DOHH2 (cell line): ENCODE results near the gene GLS.
"Not testable (repeated sequence)": the region's sequence is repeated elsewhere in the genome, so short reads cannot be mapped to it uniquely, and the experiment has no call there.

ENCODE experiments used
- H3F3A ChIP-seq: fragments of 200-600 bp; sonication (generic), shearing (Covaris generic); 2 replicates; pipeline ENCODE4 v1.6.0; 2016; ENCODE audit warnings: antibody characterized with exemption, mild to moderate bottlenecking; ENCODE audit not compliant: control insufficient read depth, insufficient read depth
- H3K27ac ChIP-seq: fragments of 200-600 bp; sonication (generic); 2 replicates; pipeline ENCODE4 v1.5.1; 2014; ENCODE audit warnings: low read depth, mild to moderate bottlenecking, low read length, moderate library complexity
- H3K27me3 ChIP-seq: fragments of 200-600 bp; sonication (generic); 2 replicates; pipeline ENCODE4 v1.6.1; 2014; ENCODE audit warnings: mild to moderate bottlenecking, low read length, mixed read lengths; ENCODE audit not compliant: control insufficient read depth
- H3K36me3 ChIP-seq: fragments of 200-600 bp; sonication (generic); 2 replicates; pipeline ENCODE4 v1.6.1; 2014; ENCODE audit warnings: mild to moderate bottlenecking, low read length, moderate library complexity, mixed read lengths; ENCODE audit not compliant: control insufficient read depth
- H3K4me1 ChIP-seq: fragments of 200-600 bp; sonication (generic); 2 replicates; pipeline ENCODE4 v1.6.1; 2014; ENCODE audit warnings: mild to moderate bottlenecking, low read length, mixed read lengths; ENCODE audit not compliant: control insufficient read depth
- H3K4me2 ChIP-seq: fragments of 200-600 bp; sonication (generic); 2 replicates; pipeline ENCODE4 v1.6.0; 2014; ENCODE audit warnings: mild to moderate bottlenecking, low read length, moderate library complexity
- H3K4me3 ChIP-seq: fragments of 200-600 bp; sonication (generic); 2 replicates; pipeline ENCODE4 v1.5.1; 2014; ENCODE audit warnings: mild to moderate bottlenecking, low read length, mixed read lengths
- H3K79me2 ChIP-seq: fragments of 200-600 bp; sonication (generic); 2 replicates; pipeline ENCODE4 v1.6.1; 2014; ENCODE audit warnings: mild to moderate bottlenecking, low read length, mixed read lengths; ENCODE audit not compliant: control insufficient read depth
- H3K9me2 ChIP-seq: fragments of 200-600 bp; sonication (generic); replicated peaks from 2 replicates; pipeline ENCODE4 v1.6.1; 2014; ENCODE audit warnings: mild to moderate bottlenecking, low read length, mixed read lengths; ENCODE audit not compliant: control insufficient read depth
- H3K9me3 ChIP-seq: fragments of 200-600 bp; sonication (generic); 2 replicates; pipeline ENCODE4 v1.6.1; 2014; ENCODE audit warnings: antibody characterized with exemption, low read length, mixed read lengths; ENCODE audit not compliant: control insufficient read depth, insufficient read depth
- H4K20me1 ChIP-seq: fragments of 200-600 bp; sonication (generic); 2 replicates; pipeline ENCODE4 v1.6.0; 2014; ENCODE audit warnings: low read depth, mild to moderate bottlenecking, antibody characterized with exemption, low read length, moderate library complexity; ENCODE audit not compliant: control insufficient read depth, insufficient read depth
- EZH2phosphoT487 ChIP-seq: fragments of 200-600 bp; sonication (generic); IDR thresholded peaks from 2 replicates; pipeline ENCODE4 v1.6.1; 2017; ENCODE audit warnings: borderline replicate concordance, mild to moderate bottlenecking, antibody characterized with exemption, low read length, moderate library complexity, mixed read lengths
- TF ChIP-seq, protein P1 (sequence below): fragments of 200-600 bp; sonication (generic); IDR thresholded peaks from one replicate; pipeline ENCODE4 v1.5.1; 2014; ENCODE audit warnings: antibody characterized with exemption, mild to moderate bottlenecking, low read depth, low read length; ENCODE audit not compliant: poor library complexity, severe bottlenecking

The GLS gene

GRCh38 chr2:190959911-190960788 is 79.5 kb downstream of the GLS start:
- Histone ChIP-seq H3K9me2 (no peaks in the 10 kb centered on the region), H3F3A (no peaks in the 10 kb centered on the region), H3K4me2 (no peak overlapping the region), H4K20me1 (no peaks in the 10 kb centered on the region), H3K9me3 (no peaks in the 10 kb centered on the region), H3K4me1 (no peaks in the 10 kb centered on the region), H3K36me3 (no peaks in the 10 kb centered on the region), H3K27me3 (no peaks in the 10 kb centered on the region), H3K79me2 (no peaks in the 10 kb centered on the region), H3K27ac (no peak overlapping the region), H3K4me3 (no peak overlapping the region)
- TF ChIP-seq, protein P1, sequence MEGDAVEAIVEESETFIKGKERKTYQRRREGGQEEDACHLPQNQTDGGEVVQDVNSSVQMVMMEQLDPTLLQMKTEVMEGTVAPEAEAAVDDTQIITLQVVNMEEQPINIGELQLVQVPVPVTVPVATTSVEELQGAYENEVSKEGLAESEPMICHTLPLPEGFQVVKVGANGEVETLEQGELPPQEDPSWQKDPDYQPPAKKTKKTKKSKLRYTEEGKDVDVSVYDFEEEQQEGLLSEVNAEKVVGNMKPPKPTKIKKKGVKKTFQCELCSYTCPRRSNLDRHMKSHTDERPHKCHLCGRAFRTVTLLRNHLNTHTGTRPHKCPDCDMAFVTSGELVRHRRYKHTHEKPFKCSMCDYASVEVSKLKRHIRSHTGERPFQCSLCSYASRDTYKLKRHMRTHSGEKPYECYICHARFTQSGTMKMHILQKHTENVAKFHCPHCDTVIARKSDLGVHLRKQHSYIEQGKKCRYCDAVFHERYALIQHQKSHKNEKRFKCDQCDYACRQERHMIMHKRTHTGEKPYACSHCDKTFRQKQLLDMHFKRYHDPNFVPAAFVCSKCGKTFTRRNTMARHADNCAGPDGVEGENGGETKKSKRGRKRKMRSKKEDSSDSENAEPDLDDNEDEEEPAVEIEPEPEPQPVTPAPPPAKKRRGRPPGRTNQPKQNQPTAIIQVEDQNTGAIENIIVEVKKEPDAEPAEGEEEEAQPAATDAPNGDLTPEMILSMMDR, result no peak

- H3K36me3 ChIP-seq, H3K9me2 ChIP-seq, H4K20me1 ChIP-seq, H3K4me2 ChIP-seq, H3K79me2 ChIP-seq, H3K27ac ChIP-seq, H3K9me3 ChIP-seq, H3F3A ChIP-seq, H3K27me3 ChIP-seq, H3K4me3 ChIP-seq, H3K4me1 ChIP-seq: not testable (repeated sequence)
Observed at GRCh38 chr2:190961117-190961516, 80.5 kb downstream of the GLS start.

GRCh38 chr2:190961918-190962487 is 81.4 kb downstream of the GLS start:
- H3K9me2 ChIP-seq, result no peaks in the 10 kb centered on the region
- no peaks in the 10 kb centered on the region for H3K79me2 ChIP-seq
- no peaks in the 10 kb centered on the region for H3K9me3 ChIP-seq
- H3K4me3 ChIP-seq, result no peak overlapping the region
- H3K4me1 ChIP-seq, result no peaks in the 10 kb centered on the region
- no peaks in the 10 kb centered on the region for H4K20me1 ChIP-seq
- no peak overlapping the region for H3K27ac ChIP-seq
- TF ChIP-seq, protein P1, result no peak
- no peak for TF ChIP-seq EZH2phosphoT487
- no peaks in the 10 kb centered on the region for H3F3A ChIP-seq
- H3K27me3 ChIP-seq, result no peaks in the 10 kb centered on the region
- H3K4me2 ChIP-seq, result no peak overlapping the region
- H3K36me3 ChIP-seq, result no peaks in the 10 kb centered on the region

DNA sequence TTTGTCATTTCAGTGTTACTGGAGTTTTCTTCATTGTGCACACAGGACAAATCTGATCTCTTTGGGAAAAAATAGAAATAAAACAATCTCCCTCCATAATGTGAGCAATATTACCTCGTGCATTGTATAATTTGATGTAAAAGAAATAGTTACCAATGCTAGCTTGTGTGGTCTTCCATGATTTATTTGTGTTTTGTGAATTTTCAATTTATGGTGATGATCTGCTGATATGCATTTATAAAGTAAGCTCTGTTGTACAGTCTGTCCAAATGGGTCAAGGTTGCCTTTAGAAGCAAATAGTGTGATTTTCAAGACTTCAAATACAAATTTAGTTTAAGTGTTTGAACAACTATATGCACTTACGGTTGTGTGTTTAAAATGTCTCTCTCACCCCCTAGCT is 82.5 kb downstream of the GLS start:
- Histone ChIP-seq H3K9me2 (no peaks in the 10 kb centered on the region), H3K36me3 (no peaks in the 10 kb centered on the region), H3F3A (no peaks in the 10 kb centered on the region), H3K27ac (no peak overlapping the region), H3K9me3 (no peaks in the 10 kb centered on the region), H4K20me1 (no peaks in the 10 kb centered on the region), H3K79me2 (no peaks in the 10 kb centered on the region), H3K27me3 (no peaks in the 10 kb centered on the region), H3K4me2 (no peak overlapping the region), H3K4me1 (no peaks in the 10 kb centered on the region), H3K4me3 (no peak overlapping the region)
- no peak for TF ChIP-seq EZH2phosphoT487
- TF ChIP-seq, protein P1, result no peak
